ENCODE measurements around the gene SCYL1.
A peak's percentile ranks its signal among the peaks of the same experiment; 100 is the strongest.

SCYL1 gene

GRCh38 chr11:65524741-65525545 is at the start of gene SCYL1:
SCYL1 (plus strand) TSS chr11:65525083; CDS start chr11:65525154, 71 bp downstream.
- DNase-seq = peak; percentile 48
- in situ Hi-C loops (cut with MboI; ENCODE audit: low pct_unique_long_range_greater_than_20kb, low sequenced_read_pairs) = no loop called here

- peak; percentile 29 for DNase-seq
- in situ Hi-C loops (cut with MboI; ENCODE audit: low pct_unique_long_range_greater_than_20kb, low sequenced_read_pairs) = no loop called here
Measured at GRCh38 chr11:65476632-65477148, 48.2 kb upstream of the SCYL1 start.

- DNase-seq = peak; percentile 95
- in situ Hi-C loops (cut with MboI; ENCODE audit: low pct_unique_long_range_greater_than_20kb, low sequenced_read_pairs) = no loop called here
Measured at GRCh38 chr11:65477149-65477965, 47.5 kb upstream of the SCYL1 start.

- DNase-seq = no peak
Measured at GRCh38 chr11:65478388-65479183, 46.3 kb upstream of the SCYL1 start.

GRCh38 chr11:65479184-65480145 is 45.4 kb upstream of the SCYL1 start:
- DNase-seq = no peak
- in situ Hi-C loops (cut with MboI; ENCODE audit: low pct_unique_long_range_greater_than_20kb, low sequenced_read_pairs) = no loop called here

More at GRCh38 chr11:65478388-65479183, 46.3 kb upstream of the SCYL1 start:
- in situ Hi-C loops (cut with MboI; ENCODE audit: low pct_unique_long_range_greater_than_20kb, low sequenced_read_pairs) = no loop called here

GRCh38 chr11:65482306-65482850 is 42.5 kb upstream of the SCYL1 start:
- peak; percentile 41 for DNase-seq
- in situ Hi-C loops (cut with MboI; ENCODE audit: low pct_unique_long_range_greater_than_20kb, low sequenced_read_pairs) = no loop called here

- no peak for DNase-seq
- in situ Hi-C loops (cut with MboI; ENCODE audit: low pct_unique_long_range_greater_than_20kb, low sequenced_read_pairs) = no loop called here
Measured at GRCh38 chr11:65485920-65486219, 39.0 kb upstream of the SCYL1 start.

GRCh38 chr11:65486570-65487466 is 38.1 kb upstream of the SCYL1 start:
- DNase-seq = no peak
- in situ Hi-C loops (cut with MboI; ENCODE audit: low pct_unique_long_range_greater_than_20kb, low sequenced_read_pairs) = no loop called here

- DNase-seq = peak; percentile 92
- in situ Hi-C loops (cut with MboI; ENCODE audit: low pct_unique_long_range_greater_than_20kb, low sequenced_read_pairs) = no loop called here
Measured at GRCh38 chr11:65487467-65488272, 37.2 kb upstream of the SCYL1 start.

- in situ Hi-C loops (cut with MboI; ENCODE audit: low pct_unique_long_range_greater_than_20kb, low sequenced_read_pairs) = no loop called here
- DNase-seq = no peak
Measured at GRCh38 chr11:65488273-65489034, 36.4 kb upstream of the SCYL1 start.

- DNase-seq = no peak
- in situ Hi-C loops (cut with MboI; ENCODE audit: low pct_unique_long_range_greater_than_20kb, low sequenced_read_pairs) = no loop called here
Measured at GRCh38 chr11:65489035-65489705, 35.7 kb upstream of the SCYL1 start.

GRCh38 chr11:65489706-65490320 is 35.1 kb upstream of the SCYL1 start:
- no peak for DNase-seq
- in situ Hi-C loops (cut with MboI; ENCODE audit: low pct_unique_long_range_greater_than_20kb, low sequenced_read_pairs) = no loop called here

GRCh38 chr11:65491163-65491465 is 33.8 kb upstream of the SCYL1 start:
- in situ Hi-C loops (cut with MboI; ENCODE audit: low pct_unique_long_range_greater_than_20kb, low sequenced_read_pairs) = no loop called here
- DNase-seq = no peak

GRCh38 chr11:65491614-65492386 is 33.1 kb upstream of the SCYL1 start:
- DNase-seq = peak; percentile 68
- in situ Hi-C loops (cut with MboI; ENCODE audit: low pct_unique_long_range_greater_than_20kb, low sequenced_read_pairs) = no loop called here

- DNase-seq = no peak
- in situ Hi-C loops (cut with MboI; ENCODE audit: low pct_unique_long_range_greater_than_20kb, low sequenced_read_pairs) = no loop called here
Measured at GRCh38 chr11:65492387-65492636, 32.6 kb upstream of the SCYL1 start.
